ENCODE results near the gene NOD2. TPM values are rescaled to one million over a fixed set of nuclear protein-coding genes. Genes with fewer than 3 reads are reported as not detected.
A peak's percentile ranks its signal among the peaks of the same experiment; 100 is the strongest.

NOD2 gene
- total and polyA plus RNA-seq, 5 donors from 2014 or later: 1.5 to 11.7 (median 3.4) TPM

DNA sequence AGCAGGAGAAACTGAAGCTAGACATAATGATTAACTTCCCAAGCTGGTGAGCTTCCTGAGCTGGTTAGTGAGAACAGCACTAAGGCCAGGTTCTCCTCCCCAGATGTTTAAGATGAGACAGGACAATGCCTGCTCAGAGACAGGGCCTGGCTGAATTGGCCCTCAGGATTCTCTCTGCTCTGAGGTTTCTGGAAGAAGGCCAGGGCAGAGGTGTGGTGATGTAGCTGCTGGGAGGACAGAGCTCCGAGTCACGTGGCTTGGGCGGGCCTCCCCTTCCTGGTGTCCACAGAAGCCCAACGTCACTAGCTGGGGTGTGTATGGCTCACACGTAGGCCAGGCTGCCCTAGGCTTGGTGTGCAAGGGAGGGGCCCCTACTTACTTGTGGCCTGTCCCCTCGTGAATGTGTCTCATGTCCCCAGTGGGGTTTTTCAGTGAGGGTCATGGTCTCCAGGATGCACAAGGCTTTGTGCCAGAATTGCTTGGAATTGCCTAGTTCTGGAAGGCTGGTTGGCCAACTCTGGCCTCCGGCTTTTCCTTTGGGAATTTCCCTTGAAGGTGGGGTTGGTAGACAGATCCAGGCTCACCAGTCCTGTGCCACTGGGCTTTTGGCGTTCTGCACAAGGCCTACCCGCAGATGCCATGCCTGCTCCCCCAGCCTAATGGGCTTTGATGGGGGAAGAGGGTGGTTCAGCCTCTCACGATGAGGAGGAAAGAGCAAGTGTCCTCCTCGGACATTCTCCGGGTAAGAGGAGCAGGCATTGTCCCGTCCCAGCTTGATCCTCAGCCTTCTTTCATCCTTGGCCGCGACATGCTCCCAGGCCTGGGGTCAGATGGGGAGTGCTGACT lies 3.4 kb downstream of the NOD2 start:
- no peaks in the 10 kb centered on the region for H3K27me3 Mint-ChIP-seq
- Histone ChIP-seq H3K4me1 (ENCODE audit: control insufficient read depth, insufficient read depth, low read length, poor library complexity, severe bottlenecking) (peaks cover 69% of the 10 kb centered on the region), H3K9me3 (ENCODE audit: control insufficient read depth in 2 of 2, low read length in 2 of 2) (no peaks in the 10 kb centered on the region), H3K4me3 (ENCODE audit: low read depth, low read length) (peak overlapping the region; percentile 55), H3K27me3 (ENCODE audit: control insufficient read depth, insufficient read depth, low read length) (no peaks in the 10 kb centered on the region), H3K27ac (ENCODE audit: insufficient read depth, low read length, poor library complexity, severe bottlenecking) (peak overlapping the region; percentile 86), H3K36me3 (ENCODE audit: control insufficient read depth, insufficient read depth, low read length) (no peaks in the 10 kb centered on the region)
- DNase-seq: peak; percentile 48 to 64 (median 50)
- peaks cover 0 to 4% (median 0%) of the 10 kb centered on the region in 7 donors for H3K9me3 Mint-ChIP-seq
- H3K27ac Mint-ChIP-seq: peak overlapping the region; percentile 83 to 98 (median 97)
- ATAC-seq (ENCODE audit: low read depth in 2 of 2): peak; percentile 42 to 48
- peaks cover 6 to 74% (median 62%) of the 10 kb centered on the region in 4 donors for H3K4me1 Mint-ChIP-seq
- no peaks in the 10 kb centered on the region for H3K36me3 Mint-ChIP-seq
- peak overlapping the region; percentile 13 to 85 (median 70) for H3K4me3 Mint-ChIP-seq

DNA sequence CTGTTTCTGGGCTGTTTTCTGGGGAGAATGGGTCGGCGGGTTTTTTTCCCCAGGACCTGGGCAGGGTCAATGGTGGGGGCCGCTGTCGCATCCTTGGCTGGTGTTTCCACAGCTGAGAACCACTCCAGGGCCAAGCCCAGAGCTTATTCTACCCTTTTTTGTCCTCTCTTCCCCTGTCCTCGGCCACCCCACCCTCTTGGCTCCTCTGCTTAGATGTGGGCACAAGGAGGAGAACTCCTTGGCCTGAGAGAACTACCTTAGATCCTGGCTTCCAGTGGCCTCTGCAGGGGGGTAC lies 4.0 kb downstream of the NOD2 start:
- H3K27me3 Mint-ChIP-seq: no peaks in the 10 kb centered on the region
- ATAC-seq (ENCODE audit: low read depth in 2 of 2) (no peak), DNase-seq (no peak)
- H3K9me3 Mint-ChIP-seq: peaks cover 0 to 4% (median 0%) of the 10 kb centered on the region in 7 donors
- peak overlapping the region; percentile 86 for H3K27ac ChIP-seq (ENCODE audit: insufficient read depth, low read length, poor library complexity, severe bottlenecking)
- H3K27ac Mint-ChIP-seq: peak overlapping the region; percentile 97 to 98 (median 97)
- H3K4me1 Mint-ChIP-seq: peaks cover 6 to 74% (median 61%) of the 10 kb centered on the region in 4 donors
- peak overlapping the region; percentile 83 for H3K4me3 ChIP-seq (ENCODE audit: low read depth, low read length)
- peaks cover 69% of the 10 kb centered on the region for H3K4me1 ChIP-seq (ENCODE audit: control insufficient read depth, insufficient read depth, low read length, poor library complexity, severe bottlenecking)
- no peaks in the 10 kb centered on the region for H3K9me3 ChIP-seq (ENCODE audit: control insufficient read depth in 2 of 2, low read length in 2 of 2)
- no peaks in the 10 kb centered on the region for H3K27me3 ChIP-seq (ENCODE audit: control insufficient read depth, insufficient read depth, low read length)
- H3K36me3 Mint-ChIP-seq: no peaks in the 10 kb centered on the region
- H3K4me3 Mint-ChIP-seq: peak overlapping the region; percentile 81 to 91 (median 88)
- H3K36me3 ChIP-seq (ENCODE audit: control insufficient read depth, insufficient read depth, low read length): no peaks in the 10 kb centered on the region

DNA sequence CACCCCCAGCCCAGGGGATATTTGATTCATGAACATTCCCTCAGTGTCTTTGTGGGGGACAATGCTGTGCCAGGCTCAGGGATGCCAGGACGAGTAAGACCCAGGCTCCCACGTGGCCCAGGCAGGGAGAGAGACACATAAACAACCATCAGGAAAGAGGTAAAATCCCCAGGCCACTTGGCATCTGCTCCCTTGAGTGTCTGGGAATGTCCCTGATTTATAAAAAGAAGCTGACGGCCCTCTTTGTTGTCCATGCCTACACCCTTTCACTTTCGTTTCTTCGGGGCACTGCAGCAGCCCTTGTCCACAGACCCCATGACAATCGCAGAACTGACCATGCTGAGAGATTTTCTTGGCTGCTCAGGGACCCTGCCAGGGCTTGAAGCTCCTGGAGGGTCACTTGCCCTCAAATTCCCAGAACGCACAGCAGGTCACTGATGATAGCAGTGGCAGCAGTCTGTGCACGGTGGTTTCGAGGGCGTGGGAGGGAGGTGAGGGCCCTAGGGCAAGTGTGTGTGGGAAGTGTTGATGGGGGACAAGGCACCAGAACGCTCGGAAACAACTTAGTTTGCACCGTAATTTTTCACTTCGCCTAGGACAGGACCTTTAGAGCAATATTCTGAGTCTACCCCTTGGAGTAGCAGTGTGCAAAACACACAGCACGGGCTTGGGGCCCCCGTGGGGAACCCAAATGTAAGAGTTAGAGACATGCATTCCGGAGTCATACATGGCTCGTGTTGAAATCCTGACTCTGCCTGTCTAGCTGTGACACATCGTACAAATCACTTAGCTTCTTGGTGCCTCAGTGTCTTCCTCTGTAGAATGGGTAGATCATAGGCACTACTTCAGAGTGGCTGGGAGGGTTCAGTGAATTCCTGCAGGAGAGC lies 4.7 kb downstream of the NOD2 start:
- DNase-seq (peak in 2 of 3 donors; percentile 46 to 63), ATAC-seq (ENCODE audit: low read depth in 2 of 2) (peak; percentile 42 to 43)
- H3K4me1 ChIP-seq (ENCODE audit: control insufficient read depth, insufficient read depth, low read length, poor library complexity, severe bottlenecking): peaks cover 72% of the 10 kb centered on the region

DNA sequence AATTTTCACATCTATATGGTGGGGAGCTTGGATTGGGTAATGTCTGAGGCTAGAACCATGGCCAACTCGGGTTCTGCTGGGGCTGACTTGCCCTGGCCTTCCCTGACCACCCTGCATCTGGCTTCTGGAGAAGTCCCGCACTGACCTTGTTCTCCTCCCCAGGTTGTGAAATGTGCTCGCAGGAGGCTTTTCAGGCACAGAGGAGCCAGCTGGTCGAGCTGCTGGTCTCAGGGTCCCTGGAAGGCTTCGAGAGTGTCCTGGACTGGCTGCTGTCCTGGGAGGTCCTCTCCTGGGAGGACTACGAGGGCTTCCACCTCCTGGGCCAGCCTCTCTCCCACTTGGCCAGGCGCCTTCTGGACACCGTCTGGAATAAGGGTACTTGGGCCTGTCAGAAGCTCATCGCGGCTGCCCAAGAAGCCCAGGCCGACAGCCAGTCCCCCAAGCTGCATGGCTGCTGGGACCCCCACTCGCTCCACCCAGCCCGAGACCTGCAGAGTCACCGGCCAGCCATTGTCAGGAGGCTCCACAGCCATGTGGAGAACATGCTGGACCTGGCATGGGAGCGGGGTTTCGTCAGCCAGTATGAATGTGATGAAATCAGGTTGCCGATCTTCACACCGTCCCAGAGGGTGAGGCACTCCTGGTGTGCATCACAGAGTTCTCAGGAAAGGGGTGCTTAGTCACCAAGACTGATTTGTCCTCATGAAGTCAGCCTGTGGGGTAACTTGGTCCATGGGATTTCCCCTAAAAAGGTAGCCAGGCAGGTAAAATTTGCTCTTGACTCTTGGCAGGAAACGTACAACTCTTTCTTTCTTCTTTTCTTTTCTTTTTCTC lies 6.1 kb downstream of the NOD2 start:
- no peak overlapping the region for H3K4me3 ChIP-seq (ENCODE audit: low read depth, low read length)
- H3K9me3 ChIP-seq (ENCODE audit: control insufficient read depth in 2 of 2, low read length in 2 of 2): peaks cover 6 to 10% of the 10 kb centered on the region in 2 experiments
- Mint-ChIP-seq H3K4me1 (peaks cover 11 to 76% (median 59%) of the 10 kb centered on the region in 4 donors), H3K27ac (peak overlapping the region; percentile 65 to 97 (median 95)), H3K9me3 (peaks cover 0 to 10% (median 4%) of the 10 kb centered on the region in 7 donors), H3K36me3 (peaks cover 6% of the 10 kb centered on the region), H3K27me3 (no peaks in the 10 kb centered on the region), H3K4me3 (peak overlapping the region; percentile 50 to 65 (median 58))
- H3K4me1 ChIP-seq (ENCODE audit: control insufficient read depth, insufficient read depth, low read length, poor library complexity, severe bottlenecking): peaks cover 58% of the 10 kb centered on the region
- no peak for DNase-seq
- H3K27me3 ChIP-seq (ENCODE audit: control insufficient read depth, insufficient read depth, low read length): no peaks in the 10 kb centered on the region
- peak overlapping the region; percentile 86 for H3K27ac ChIP-seq (ENCODE audit: insufficient read depth, low read length, poor library complexity, severe bottlenecking)
- no peaks in the 10 kb centered on the region for H3K36me3 ChIP-seq (ENCODE audit: control insufficient read depth, insufficient read depth, low read length)
- peak; percentile 27 to 45 for ATAC-seq (ENCODE audit: low read depth in 2 of 2)

More for the DNA sequence above, 4.7 kb downstream of the NOD2 start:
- H3K27ac Mint-ChIP-seq: peak overlapping the region; percentile 97 to 98 (median 97)
- H3K9me3 Mint-ChIP-seq: peaks cover 0 to 4% (median 0%) of the 10 kb centered on the region in 7 donors
- peak overlapping the region; percentile 86 for H3K27ac ChIP-seq (ENCODE audit: insufficient read depth, low read length, poor library complexity, severe bottlenecking)
- H3K27me3 ChIP-seq (ENCODE audit: control insufficient read depth, insufficient read depth, low read length): no peaks in the 10 kb centered on the region
- H3K27me3 Mint-ChIP-seq: no peaks in the 10 kb centered on the region
- no peaks in the 10 kb centered on the region for H3K36me3 ChIP-seq (ENCODE audit: control insufficient read depth, insufficient read depth, low read length)
- peaks cover 11 to 76% (median 65%) of the 10 kb centered on the region in 4 donors for H3K4me1 Mint-ChIP-seq
- peak overlapping the region; percentile 81 to 91 (median 88) for H3K4me3 Mint-ChIP-seq
- H3K9me3 ChIP-seq (ENCODE audit: control insufficient read depth in 2 of 2, low read length in 2 of 2): no peaks in the 10 kb centered on the region
- no peaks in the 10 kb centered on the region for H3K36me3 Mint-ChIP-seq
- peak overlapping the region; percentile 83 for H3K4me3 ChIP-seq (ENCODE audit: low read depth, low read length)

DNA sequence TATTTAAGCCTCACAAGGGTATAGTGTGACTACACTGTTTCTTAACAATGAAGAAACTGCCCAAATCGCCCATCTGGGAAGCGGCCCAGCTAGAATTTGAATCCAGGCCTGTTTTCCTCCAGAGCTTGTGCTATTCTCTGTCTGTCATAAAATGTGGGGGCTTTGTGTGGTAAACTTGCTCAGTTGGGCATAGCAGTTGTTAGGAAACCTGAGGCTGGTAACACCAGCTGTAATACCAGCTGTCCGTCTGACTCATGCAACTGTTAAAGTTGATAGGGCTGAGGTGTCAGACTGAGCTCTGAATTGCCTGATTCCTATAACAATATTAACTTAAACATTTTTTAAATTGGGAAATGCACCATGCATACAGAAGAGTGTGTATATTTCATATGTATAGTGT lies 9.3 kb downstream of the NOD2 start:
- Histone ChIP-seq H3K36me3 (ENCODE audit: control insufficient read depth, insufficient read depth, low read length) (no peaks in the 10 kb centered on the region), H3K9me3 (ENCODE audit: control insufficient read depth in 2 of 2, low read length in 2 of 2) (peaks cover 10 to 17% of the 10 kb centered on the region in 2 experiments), H3K27ac (ENCODE audit: insufficient read depth, low read length, poor library complexity, severe bottlenecking) (no peak overlapping the region), H3K4me3 (ENCODE audit: low read depth, low read length) (no peak overlapping the region), H3K4me1 (ENCODE audit: control insufficient read depth, insufficient read depth, low read length, poor library complexity, severe bottlenecking) (peaks cover 32% of the 10 kb centered on the region), H3K27me3 (ENCODE audit: control insufficient read depth, insufficient read depth, low read length) (no peaks in the 10 kb centered on the region)
- DNase-seq (no peak), ATAC-seq (ENCODE audit: low read depth in 2 of 2) (peak in 1 of 2 donors; percentile 29)
- Mint-ChIP-seq H3K36me3 (peaks cover 18% of the 10 kb centered on the region), H3K27me3 (no peaks in the 10 kb centered on the region), H3K27ac (peak overlapping the region; percentile 34 to 52 (median 40)), H3K9me3 (peaks cover 1 to 23% (median 7%) of the 10 kb centered on the region in 7 donors), H3K4me3 (peak overlapping the region in 2 of 4 donors; percentile 7 to 52), H3K4me1 (peaks cover 11 to 58% (median 41%) of the 10 kb centered on the region in 4 donors)

DNA sequence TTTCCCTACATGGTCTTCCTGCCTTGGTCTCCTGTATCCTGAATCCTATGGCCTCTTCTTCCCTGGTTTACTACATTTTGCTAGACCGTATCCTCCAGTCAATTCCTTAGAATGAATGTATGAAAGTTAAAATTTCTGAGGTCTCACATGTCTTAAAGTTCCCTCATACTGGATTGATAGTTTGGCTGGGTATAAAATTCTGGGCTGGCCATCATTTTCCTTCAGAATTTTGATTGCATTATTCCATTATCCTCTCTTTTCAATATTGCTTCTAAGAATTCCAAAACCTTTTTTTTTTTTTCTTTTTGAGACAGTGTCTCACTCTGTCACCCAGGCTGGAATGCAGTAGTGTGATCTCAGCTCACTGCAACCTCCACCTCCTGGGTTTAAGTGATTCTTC lies 10.8 kb downstream of the NOD2 start:
- H3K36me3 ChIP-seq (ENCODE audit: control insufficient read depth, insufficient read depth, low read length): no peaks in the 10 kb centered on the region
- peaks cover 18% of the 10 kb centered on the region for H3K36me3 Mint-ChIP-seq
- H3K4me1 ChIP-seq (ENCODE audit: control insufficient read depth, insufficient read depth, low read length, poor library complexity, severe bottlenecking): peaks cover 27% of the 10 kb centered on the region
- no peak overlapping the region for H3K27ac ChIP-seq (ENCODE audit: insufficient read depth, low read length, poor library complexity, severe bottlenecking)
- H3K4me3 Mint-ChIP-seq: no peak overlapping the region
- peaks cover 1 to 23% (median 7%) of the 10 kb centered on the region in 7 donors for H3K9me3 Mint-ChIP-seq
- peaks cover 19 to 49% (median 41%) of the 10 kb centered on the region in 4 donors for H3K4me1 Mint-ChIP-seq
- H3K27me3 Mint-ChIP-seq: no peaks in the 10 kb centered on the region
- H3K27me3 ChIP-seq (ENCODE audit: control insufficient read depth, insufficient read depth, low read length): no peaks in the 10 kb centered on the region
- peaks cover 10 to 17% of the 10 kb centered on the region in 2 experiments for H3K9me3 ChIP-seq (ENCODE audit: control insufficient read depth in 2 of 2, low read length in 2 of 2)
- DNase-seq (no peak), ATAC-seq (ENCODE audit: low read depth in 2 of 2) (no peak)
- no peak overlapping the region for H3K27ac Mint-ChIP-seq
- no peak overlapping the region for H3K4me3 ChIP-seq (ENCODE audit: low read depth, low read length)

Measured in CD4-positive, CD25-positive, alpha-beta regulatory T cell (primary cell).